ENCODE data around the gene RTKN.

- no peak for TF ChIP-seq GATA2 (IDR thresholded peaks at IDR 0.05; ENCODE audit: low read depth, low read length)
- TF ChIP-seq GATA3 (IDR thresholded peaks at IDR 0.05; ENCODE audit: low read depth, low read length): no peak
Measured at GRCh38 chr2:74413001-74413698, 28.6 kb downstream of the RTKN start.

All from SH-SY5Y (cell line).